Measurements from ENCODE around the gene ABRAXAS1.
"Not testable (repeated sequence)": the region's sequence is repeated elsewhere in the genome, so short reads cannot be mapped to it uniquely, and the experiment has no call there.

The ABRAXAS1 gene

GRCh38 chr4:83484500-83485461 lies at the start of gene ABRAXAS1:
TSS of gene ABRAXAS1 (minus strand) at chr4:83485100. CDS start at chr4:83485072, 28 bp downstream.
- CTCF ChIA-PET, result interaction anchor here (1.3 kb wide), 1 partner anchor 14 kb away, joined by 3 read pairs; no protein-coding TSS in a partner anchor
- H3K36me3 Mint-ChIP-seq, result peaks cover 3% of the 10 kb centered on the region
- no peaks in the 10 kb centered on the region for H3K9me3 Mint-ChIP-seq

DNA sequence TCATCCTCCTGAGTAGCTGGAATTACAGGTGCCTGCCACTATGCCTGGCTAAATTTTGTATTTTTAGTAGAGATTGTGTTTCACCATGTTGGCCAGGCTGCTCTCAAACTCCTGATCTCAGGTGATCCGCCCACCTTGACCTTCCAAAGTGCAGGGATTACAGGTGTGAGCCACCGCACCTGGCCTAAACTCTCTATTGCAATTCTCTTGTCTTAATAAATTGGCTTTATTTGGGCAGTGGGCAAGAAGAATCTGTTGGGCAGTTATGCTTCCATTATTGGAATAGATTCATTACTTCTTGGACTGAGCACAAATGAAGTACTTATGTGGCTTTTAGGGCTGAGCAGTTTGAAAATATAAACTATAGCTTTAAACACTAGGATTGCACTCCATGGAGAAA lies 42.8 kb upstream of the ABRAXAS1 start:
- Mint-ChIP-seq H3K4me3 (no peak overlapping the region), H3K36me3 (no peaks in the 10 kb centered on the region), H3K27me3 (peaks cover 23% of the 10 kb centered on the region), H3K27ac (no peak overlapping the region), H3K9me3 (peaks cover 2% of the 10 kb centered on the region), H3K4me1 (no peaks in the 10 kb centered on the region)
- CTCF ChIA-PET, result no interaction called here
- no peak for DNase-seq

More at GRCh38 chr4:83484500-83485461, at the start of gene ABRAXAS1:
- peak within 1 kb of the TSS; percentile 90 for H3K4me3 Mint-ChIP-seq
- peak; percentile 95 for DNase-seq
- H3K27ac Mint-ChIP-seq, result peak within 1 kb of the TSS; percentile 95
- H3K27me3 Mint-ChIP-seq, result peaks cover 6% of the 10 kb centered on the region
- peaks cover 22% of the 10 kb centered on the region for H3K4me1 Mint-ChIP-seq

GRCh38 chr4:83522239-83522638 lies 37.3 kb upstream of the ABRAXAS1 start:
- DNase-seq, result no peak
- CTCF ChIA-PET, result no interaction called here
- Mint-ChIP-seq H3K4me1 (no peaks in the 10 kb centered on the region), H3K4me3 (no peak overlapping the region), H3K9me3 (peaks cover 2% of the 10 kb centered on the region), H3K27me3 (peaks cover 25% of the 10 kb centered on the region), H3K36me3 (no peaks in the 10 kb centered on the region), H3K27ac (no peak overlapping the region)

DNA sequence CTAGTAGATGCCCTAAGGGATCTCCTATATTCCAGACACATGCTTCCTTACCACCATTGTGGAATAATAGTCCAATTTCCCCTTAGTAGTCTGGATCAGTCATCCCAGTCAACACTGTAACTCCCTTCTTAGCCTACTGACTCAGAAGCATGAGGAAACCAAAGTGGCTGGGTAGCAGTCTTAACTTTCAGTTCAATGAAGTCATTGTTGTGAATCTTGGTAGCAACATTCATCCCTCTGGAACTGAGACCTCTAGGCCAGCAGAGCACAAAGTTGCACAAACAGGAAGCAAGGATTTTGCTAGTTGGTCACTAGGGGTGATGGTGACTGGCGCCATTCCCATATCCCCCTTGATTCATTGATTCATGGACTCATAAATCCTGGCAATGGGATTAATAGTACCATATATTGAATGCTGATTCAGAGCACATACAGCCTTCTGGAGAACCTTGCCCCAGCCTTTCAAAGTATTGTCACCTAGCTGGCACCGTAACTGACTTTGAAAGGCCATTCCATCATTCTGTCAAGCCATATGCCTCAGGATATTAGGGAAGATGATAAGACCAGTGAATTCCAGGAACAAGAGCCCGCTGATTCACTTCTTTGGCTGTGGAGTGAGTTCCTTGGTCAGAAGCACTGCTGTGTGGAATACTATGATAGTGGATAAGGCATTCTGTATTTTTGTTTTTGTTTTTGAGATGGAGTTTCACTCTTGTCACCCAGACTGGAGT lies 31.3 kb upstream of the ABRAXAS1 start:
- H3K4me1 Mint-ChIP-seq, result no peaks in the 10 kb centered on the region
- CTCF ChIA-PET, result no interaction called here
- H3K27ac Mint-ChIP-seq, result no peak overlapping the region
- no peak for DNase-seq
- no peak overlapping the region for H3K4me3 Mint-ChIP-seq
- H3K27me3 Mint-ChIP-seq, result peaks cover 16% of the 10 kb centered on the region
- no peaks in the 10 kb centered on the region for H3K36me3 Mint-ChIP-seq
- no peaks in the 10 kb centered on the region for H3K9me3 Mint-ChIP-seq

DNA sequence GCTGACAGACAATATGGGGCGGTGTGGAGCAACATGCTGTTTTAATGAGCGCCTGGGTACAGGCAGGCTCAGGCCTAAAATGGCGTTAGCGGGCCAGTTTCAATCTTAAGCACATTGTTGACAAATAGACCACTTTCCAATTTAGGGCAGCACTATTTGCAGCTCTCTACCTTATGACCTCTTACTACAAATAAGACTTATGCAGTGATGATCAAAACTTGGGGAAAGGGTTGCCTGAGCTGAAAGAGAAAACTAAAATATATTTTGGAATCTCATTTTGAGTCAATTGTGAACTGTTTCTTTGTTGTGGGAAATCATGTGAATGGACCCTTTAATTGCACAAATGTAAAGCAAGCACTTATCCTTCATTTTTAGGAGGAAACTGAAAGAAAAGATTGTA lies 25.5 kb upstream of the ABRAXAS1 start:
- no peak overlapping the region for H3K4me3 Mint-ChIP-seq
- no peaks in the 10 kb centered on the region for H3K36me3 Mint-ChIP-seq
- CTCF ChIA-PET, result interaction anchor here (0.9 to 5.7 kb wide), 9 partner anchors 9 to 141 kb away, joined by 3 to 40 read pairs (median 4); no protein-coding TSS in a partner anchor
- DNase-seq, result no peak
- no peak overlapping the region for H3K27ac Mint-ChIP-seq
- no peaks in the 10 kb centered on the region for H3K4me1 Mint-ChIP-seq
- H3K27me3 Mint-ChIP-seq, result peaks cover 6% of the 10 kb centered on the region
- no peaks in the 10 kb centered on the region for H3K9me3 Mint-ChIP-seq

DNA sequence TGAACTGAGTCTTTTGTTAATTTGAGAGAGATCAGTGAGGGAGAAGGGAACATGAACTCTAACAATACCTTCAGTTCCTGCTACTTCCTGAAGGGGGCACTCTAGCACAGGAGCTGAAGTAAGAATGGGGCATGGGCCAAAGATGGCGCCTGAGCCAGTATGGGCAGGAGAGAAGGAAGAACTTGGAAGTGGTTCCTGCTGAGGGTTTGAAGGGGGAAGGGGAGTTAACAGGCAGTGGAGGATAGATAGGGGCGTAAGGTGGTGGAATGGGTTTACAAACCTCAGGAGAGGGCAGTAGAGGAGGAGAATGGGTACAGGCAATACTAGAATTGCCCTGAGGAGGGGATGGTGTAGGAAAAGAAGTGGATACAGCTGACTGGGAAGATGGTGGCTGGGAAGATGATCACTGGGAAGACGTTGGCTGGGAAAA lies 24.3 kb upstream of the ABRAXAS1 start:
- H3K4me1 Mint-ChIP-seq, H3K27me3 Mint-ChIP-seq, H3K27ac Mint-ChIP-seq, H3K36me3 Mint-ChIP-seq, H3K9me3 Mint-ChIP-seq, H3K4me3 Mint-ChIP-seq: not testable (repeated sequence)
- CTCF ChIA-PET, result interaction anchor here (0.7 to 5.7 kb wide), 17 partner anchors 10 to 255 kb away, joined by 3 to 40 read pairs (median 4); no protein-coding TSS in a partner anchor
- peak; percentile 64 for DNase-seq

DNA sequence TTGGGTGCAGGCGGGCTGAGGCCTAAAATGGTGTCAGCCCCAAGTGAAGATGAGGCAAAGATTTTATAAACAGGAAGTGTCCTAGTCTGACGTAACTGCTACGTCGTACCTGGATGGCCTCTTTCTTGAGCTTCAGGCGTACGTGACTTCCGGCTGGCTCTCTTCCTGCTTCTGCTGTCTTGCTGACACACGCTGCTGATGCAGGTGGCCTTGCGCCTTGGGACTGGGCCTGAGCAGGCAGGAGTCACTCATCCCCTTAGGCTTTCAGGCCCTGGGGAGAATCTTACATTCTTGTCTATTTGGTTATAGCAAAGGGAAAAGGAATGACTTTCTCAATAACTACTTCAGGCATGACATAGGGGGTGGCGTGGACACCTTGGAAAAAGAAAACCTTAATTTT lies 20.1 kb upstream of the ABRAXAS1 start:
- Mint-ChIP-seq H3K4me3 (no peak overlapping the region), H3K27ac (peak overlapping the region; percentile 89)

GRCh38 chr4:83504503-83504902 lies 19.6 kb upstream of the ABRAXAS1 start:
- Mint-ChIP-seq H3K27me3 (peaks cover 6% of the 10 kb centered on the region), H3K9me3 (peaks cover 2% of the 10 kb centered on the region), H3K36me3 (peaks cover 2% of the 10 kb centered on the region), H3K4me1 (peaks cover 16% of the 10 kb centered on the region), H3K4me3 (no peak overlapping the region), H3K27ac (peak overlapping the region; percentile 89)
- DNase-seq, result no peak
- CTCF ChIA-PET, result no interaction called here

More for the DNA sequence above, 20.1 kb upstream of the ABRAXAS1 start:
- Mint-ChIP-seq H3K27me3 (peaks cover 6% of the 10 kb centered on the region), H3K9me3 (peaks cover 2% of the 10 kb centered on the region), H3K36me3 (peaks cover 2% of the 10 kb centered on the region), H3K4me1 (peaks cover 16% of the 10 kb centered on the region)
- DNase-seq, result no peak
- CTCF ChIA-PET, result no interaction called here

DNA sequence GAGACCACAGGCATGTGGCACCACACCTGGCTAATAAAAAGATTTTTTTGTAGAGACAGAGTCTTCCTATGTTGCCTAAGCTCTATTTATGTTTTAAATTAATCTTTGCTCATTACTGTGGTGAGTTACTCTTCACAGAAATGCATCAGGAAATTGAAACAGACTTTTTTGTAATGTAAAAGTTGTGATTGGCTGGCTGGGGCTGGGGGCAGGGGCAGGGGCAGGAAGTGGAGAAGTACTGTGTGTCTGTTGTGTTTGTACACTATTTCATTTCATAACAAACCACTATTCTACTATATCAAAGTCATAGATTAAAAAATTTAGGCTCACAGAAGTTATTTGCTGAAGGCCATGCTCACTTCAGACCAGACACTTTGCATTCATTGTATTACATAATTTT lies 19.1 kb upstream of the ABRAXAS1 start:
- Mint-ChIP-seq H3K4me1 (peaks cover 16% of the 10 kb centered on the region), H3K9me3 (peaks cover 2% of the 10 kb centered on the region), H3K36me3 (peaks cover 2% of the 10 kb centered on the region), H3K4me3 (no peak overlapping the region), H3K27me3 (peaks cover 6% of the 10 kb centered on the region), H3K27ac (peak overlapping the region; percentile 89)
- CTCF ChIA-PET, result no interaction called here
- DNase-seq, result peak; percentile 54

GRCh38 chr4:83501671-83502070 lies 16.8 kb upstream of the ABRAXAS1 start:
- peaks cover 16% of the 10 kb centered on the region for H3K4me1 Mint-ChIP-seq
- CTCF ChIA-PET, result interaction anchor here (2.2 kb wide), 1 partner anchor 11 kb away, joined by 9 read pairs; no protein-coding TSS in a partner anchor
- not testable (repeated sequence) for H3K27ac Mint-ChIP-seq, H3K27me3 Mint-ChIP-seq, DNase-seq, H3K36me3 Mint-ChIP-seq, H3K9me3 Mint-ChIP-seq, H3K4me3 Mint-ChIP-seq

GRCh38 chr4:83498187-83498586 lies 13.3 kb upstream of the ABRAXAS1 start:
- CTCF ChIA-PET, result interaction anchor here (1.3 to 3.0 kb wide), 3 partner anchors 11 to 141 kb away, joined by 3 to 20 read pairs (median 7); no protein-coding TSS in a partner anchor
- Mint-ChIP-seq H3K27me3 (peaks cover 10% of the 10 kb centered on the region), H3K4me1 (no peaks in the 10 kb centered on the region), H3K27ac (no peak overlapping the region), H3K9me3 (no peaks in the 10 kb centered on the region), H3K4me3 (no peak overlapping the region), H3K36me3 (no peaks in the 10 kb centered on the region)
- no peak for DNase-seq

DNA sequence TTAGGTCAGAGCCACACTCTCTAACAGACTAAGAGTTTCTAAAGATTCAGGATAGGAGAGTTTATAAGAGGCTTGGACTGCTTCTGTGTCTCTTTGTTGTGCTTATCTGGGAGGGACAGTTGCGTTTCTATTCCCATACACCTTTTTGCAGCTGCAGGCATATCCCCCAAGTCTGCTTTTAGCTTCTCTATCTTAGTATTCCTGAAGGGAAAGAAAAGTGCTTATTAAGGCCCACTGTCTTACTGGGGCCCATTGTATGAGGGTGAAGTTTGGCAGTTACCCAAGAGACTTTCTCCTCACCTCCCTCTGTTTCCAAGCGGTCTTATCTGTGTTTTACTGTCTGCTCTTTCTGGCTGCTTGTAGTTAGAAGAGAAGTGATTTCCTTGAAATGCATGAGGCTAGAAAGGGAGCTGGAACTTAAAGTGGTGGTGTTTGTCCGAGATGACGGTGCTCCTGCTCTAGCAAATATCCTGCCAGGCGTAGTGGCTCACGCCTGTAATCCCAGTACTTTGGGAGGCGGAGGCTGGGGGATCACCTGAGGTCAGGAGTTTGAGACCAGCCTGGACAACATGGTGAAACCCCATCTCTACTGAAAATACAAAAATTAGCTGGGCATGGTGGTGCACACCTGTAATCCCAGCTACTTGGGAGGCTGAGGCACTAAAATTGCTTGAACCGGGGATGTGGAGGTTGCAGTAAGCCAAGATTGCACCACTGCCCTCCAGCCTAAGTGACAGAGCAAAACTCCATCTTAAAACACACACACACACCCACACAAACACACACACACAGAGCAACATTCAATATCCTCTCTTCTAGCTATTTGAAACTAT lies 11.4 kb upstream of the ABRAXAS1 start:
- H3K9me3 Mint-ChIP-seq, H3K27ac Mint-ChIP-seq, DNase-seq, H3K36me3 Mint-ChIP-seq, H3K4me3 Mint-ChIP-seq, H3K4me1 Mint-ChIP-seq, H3K27me3 Mint-ChIP-seq: not testable (repeated sequence)
- CTCF ChIA-PET, result interaction anchor here (3.0 kb wide), 1 partner anchor 13 kb away, joined by 20 read pairs; no protein-coding TSS in a partner anchor

- Mint-ChIP-seq H3K9me3 (no peaks in the 10 kb centered on the region), H3K36me3 (no peaks in the 10 kb centered on the region), H3K27ac (no peak overlapping the region), H3K4me3 (no peak overlapping the region), H3K27me3 (peaks cover 9% of the 10 kb centered on the region), H3K4me1 (peaks cover 9% of the 10 kb centered on the region)
- CTCF ChIA-PET, result interaction anchor here (0.7 to 2.2 kb wide), 8 partner anchors 9 to 151 kb away, joined by 3 to 13 read pairs (median 4); no protein-coding TSS in a partner anchor
- DNase-seq, result no peak
Measured at GRCh38 chr4:83490876-83491450, 6.1 kb upstream of the ABRAXAS1 start.
